Pancreas (tissue), 10 donors: Measurements from ENCODE around the gene RHEBL1. TPM values are rescaled to one million over a fixed set of nuclear protein-coding genes. Genes with fewer than 3 reads are reported as not detected.

ENCODE experiments used
- ATAC-seq, 4 donors: fragments of 200-7000 bp; cut with Tn5 transposase; one replicate each; pipeline versions ENCODE4 v1.8.0 to v1.9.1; 2020; ENCODE audit warnings: mild to moderate bottlenecking in 4 of 4, moderate library complexity in 4 of 4
- DNase-seq, 6 donors: peaks; one replicate each; pipeline ENCODE4 v3.0.0-alpha.2; 2020
- FAIRE-seq: peaks from 2 replicates; lab custom pipeline; 2012; peaks lifted over from hg19 to GRCh38; lab: Jason Lieb, UNC
- H3K27ac ChIP-seq, 4 donors: fragments of 200-600 bp; sonication (generic); 1 replicate in 3 of 4; 2 replicates in 1 of 4; pipeline versions ENCODE4 v1.5.0 to v1.8.0; 2020
- H3K27me3 ChIP-seq, 4 donors: fragments of 200-600 bp; one replicate each; pipeline ENCODE4 v1.8.0; 2021
- H3K36me3 ChIP-seq, 3 donors: fragments of 200-600 bp; sonication (generic) in 1 of 3; one replicate each; pipeline versions ENCODE4 v1.5.0 to v1.8.0; 2020 to 2021
- H3K4me1 ChIP-seq, 3 donors: fragments of 200-600 bp; one replicate each; pipeline ENCODE4 v1.8.0; 2021
- H3K4me3 ChIP-seq, 4 donors: fragments of 200-600 bp; sonication (generic) in 2 of 4; one replicate each; pipeline versions ENCODE4 v1.5.0 to v1.8.0; 2020 to 2021
- H3K9me3 ChIP-seq, 4 donors: fragments of 200-600 bp; one replicate each; pipeline ENCODE4 v1.8.0; 2021
- WGBS, 2 donors: extraction: QIAGEN DNeasy Blood & Tissue Kit; methylation state at CpG; one replicate each; pipeline ENCODE4 v1.1.7; 2013; 5-methylcytosine and 5-hydroxymethylcytosine counted together
- intact Hi-C, 3 donors: fragments of 100-400 bp; cut with DNase I; formaldehyde crosslinking; loops; one replicate each; pipeline versions ENCODE4 v1.11.1 to v1.14.2; 2022
- polyA plus RNA-seq, 2 donors: library from polyadenylated mRNA; stranded (reverse); fragments of 200-250 nt; gene quantifications; one replicate each; pipeline ENCODE4 v1.2.3, GENCODE V29; 2013
- total RNA-seq, 6 donors: library from RNA; stranded (reverse); fragmentation: NEBNext Ultra II Directional in 4 of 6; extraction: Animal tissue kit (Norgen Biotek cat#: 25700) in 4 of 6; gene quantifications; one replicate each; pipeline versions ENCODE4 v1.2.1 to v1.2.4, GENCODE V29; 2021 to 2023
- TF ChIP-seq, protein P1 (sequence below), 4 donors: fragments of 200-600 bp; sonication (generic) in 3 of 4; IDR thresholded peaks; one replicate each; pipeline versions ENCODE4 v1.5.0 to v1.8.0; 2021; ENCODE audit warnings: antibody characterized with exemption in 4 of 4
- donor health status: healthy with polysubstance abuse.
- donor health status: DM: no; HTN: no; CAD: no; lungs with moderate emphysema.
- donor health status: DM: no; HTN: no; CAD: no.
- donor health status: control.
- donor health status: control.
- donor health status: Bipolar disorder and iron deficiency.
- donor health status: DM: yes; HTN: yes; CAD: no.
- donor health status: DM: no; HTN: no; CAD: no.
- donor health status: DM: no; HTN: no; CAD: no.
- donor health status: DM: yes; HTN: yes; CAD: no.

The RHEBL1 gene
- total and polyA plus RNA-seq, 8 donors, result 0.14 to 0.63 (median 0.25) TPM; not detected in 3

DNA sequence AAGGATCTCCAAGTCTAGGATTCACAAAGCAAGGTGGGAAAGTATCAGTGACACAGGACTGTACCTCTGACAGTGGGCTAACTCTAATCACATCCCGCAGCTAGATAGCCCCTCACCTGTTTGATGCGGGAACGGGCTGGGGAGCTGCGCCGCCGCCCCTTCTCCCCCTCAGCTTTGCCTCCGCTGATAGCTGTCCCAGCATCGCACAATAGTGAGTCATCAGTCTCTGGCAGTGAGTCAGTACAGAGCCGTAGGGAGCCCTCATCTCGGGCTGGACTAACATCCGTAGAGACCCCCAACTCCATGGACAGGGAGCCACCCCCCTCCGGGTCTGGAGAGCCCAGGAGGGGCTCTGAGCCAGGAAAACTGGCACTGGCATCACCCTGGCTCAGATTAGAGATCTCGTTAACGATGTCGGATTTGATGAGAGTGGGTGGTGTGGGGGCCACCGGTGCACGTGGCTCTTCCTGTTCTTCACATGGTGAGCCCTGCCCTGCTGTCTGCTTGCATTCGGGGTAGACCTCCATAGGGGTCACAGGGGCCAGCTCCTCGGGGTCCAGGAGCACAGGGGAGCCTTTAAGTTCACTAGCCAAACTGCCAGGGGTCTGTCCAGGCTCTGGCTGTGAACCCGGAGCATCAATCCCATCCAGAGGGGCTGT is 20.1 kb downstream of the RHEBL1 start:
- H3K27me3 ChIP-seq, result no peaks in the 10 kb centered on the region
- intact Hi-C loops, result no loop called here
- DNase-seq (no peak), FAIRE-seq (no peak), ATAC-seq (no peak)
- WGBS, 2 donors, result 88 to 94% methylated on average over 20 of the region's 20 CpGs
- TF ChIP-seq, protein P1, sequence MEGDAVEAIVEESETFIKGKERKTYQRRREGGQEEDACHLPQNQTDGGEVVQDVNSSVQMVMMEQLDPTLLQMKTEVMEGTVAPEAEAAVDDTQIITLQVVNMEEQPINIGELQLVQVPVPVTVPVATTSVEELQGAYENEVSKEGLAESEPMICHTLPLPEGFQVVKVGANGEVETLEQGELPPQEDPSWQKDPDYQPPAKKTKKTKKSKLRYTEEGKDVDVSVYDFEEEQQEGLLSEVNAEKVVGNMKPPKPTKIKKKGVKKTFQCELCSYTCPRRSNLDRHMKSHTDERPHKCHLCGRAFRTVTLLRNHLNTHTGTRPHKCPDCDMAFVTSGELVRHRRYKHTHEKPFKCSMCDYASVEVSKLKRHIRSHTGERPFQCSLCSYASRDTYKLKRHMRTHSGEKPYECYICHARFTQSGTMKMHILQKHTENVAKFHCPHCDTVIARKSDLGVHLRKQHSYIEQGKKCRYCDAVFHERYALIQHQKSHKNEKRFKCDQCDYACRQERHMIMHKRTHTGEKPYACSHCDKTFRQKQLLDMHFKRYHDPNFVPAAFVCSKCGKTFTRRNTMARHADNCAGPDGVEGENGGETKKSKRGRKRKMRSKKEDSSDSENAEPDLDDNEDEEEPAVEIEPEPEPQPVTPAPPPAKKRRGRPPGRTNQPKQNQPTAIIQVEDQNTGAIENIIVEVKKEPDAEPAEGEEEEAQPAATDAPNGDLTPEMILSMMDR (IDR thresholded peaks at IDR 0.05), result no peak
- peaks cover 12 to 87% (median 57%) of the 10 kb centered on the region in 3 donors for H3K36me3 ChIP-seq
- no peak overlapping the region for H3K4me3 ChIP-seq
- peaks cover 0 to under 1% (median under 1%) of the 10 kb centered on the region in 3 donors for H3K4me1 ChIP-seq
- no peak overlapping the region for H3K27ac ChIP-seq
- no peaks in the 10 kb centered on the region for H3K9me3 ChIP-seq

DNA sequence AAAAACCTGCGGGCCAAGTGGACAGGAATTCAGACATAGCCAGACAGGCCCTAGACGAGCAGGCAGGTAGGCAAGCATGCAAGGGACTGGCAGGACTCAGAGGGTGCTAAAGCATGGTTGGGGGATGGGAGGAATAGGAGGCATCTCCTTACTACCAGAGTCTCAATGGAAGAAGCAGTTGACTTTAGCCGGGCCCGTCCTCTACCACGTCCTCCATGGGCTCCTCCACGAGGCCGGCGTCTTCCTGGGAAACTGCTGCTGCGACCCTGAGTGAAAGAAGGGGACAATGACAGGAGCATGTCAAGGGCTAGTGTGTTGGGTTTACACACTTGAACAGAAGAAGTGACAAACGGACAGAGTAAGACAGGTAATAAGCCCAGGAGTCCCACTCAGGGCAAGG is 20.8 kb downstream of the RHEBL1 start:
- WGBS, 2 donors, result 89 to 94% methylated on average over 10 of the region's 10 CpGs
- Histone ChIP-seq H3K36me3 (peaks cover 15 to 94% (median 62%) of the 10 kb centered on the region in 3 donors), H3K27me3 (no peaks in the 10 kb centered on the region), H3K4me1 (no peaks in the 10 kb centered on the region), H3K9me3 (no peaks in the 10 kb centered on the region), H3K27ac (no peak overlapping the region), H3K4me3 (no peak overlapping the region)
- no peak for FAIRE-seq
- ATAC-seq, result no peak
- TF ChIP-seq, protein P1 (IDR thresholded peaks at IDR 0.05), result no peak
- DNase-seq, result no peak
- intact Hi-C loops, result no loop called here

DNA sequence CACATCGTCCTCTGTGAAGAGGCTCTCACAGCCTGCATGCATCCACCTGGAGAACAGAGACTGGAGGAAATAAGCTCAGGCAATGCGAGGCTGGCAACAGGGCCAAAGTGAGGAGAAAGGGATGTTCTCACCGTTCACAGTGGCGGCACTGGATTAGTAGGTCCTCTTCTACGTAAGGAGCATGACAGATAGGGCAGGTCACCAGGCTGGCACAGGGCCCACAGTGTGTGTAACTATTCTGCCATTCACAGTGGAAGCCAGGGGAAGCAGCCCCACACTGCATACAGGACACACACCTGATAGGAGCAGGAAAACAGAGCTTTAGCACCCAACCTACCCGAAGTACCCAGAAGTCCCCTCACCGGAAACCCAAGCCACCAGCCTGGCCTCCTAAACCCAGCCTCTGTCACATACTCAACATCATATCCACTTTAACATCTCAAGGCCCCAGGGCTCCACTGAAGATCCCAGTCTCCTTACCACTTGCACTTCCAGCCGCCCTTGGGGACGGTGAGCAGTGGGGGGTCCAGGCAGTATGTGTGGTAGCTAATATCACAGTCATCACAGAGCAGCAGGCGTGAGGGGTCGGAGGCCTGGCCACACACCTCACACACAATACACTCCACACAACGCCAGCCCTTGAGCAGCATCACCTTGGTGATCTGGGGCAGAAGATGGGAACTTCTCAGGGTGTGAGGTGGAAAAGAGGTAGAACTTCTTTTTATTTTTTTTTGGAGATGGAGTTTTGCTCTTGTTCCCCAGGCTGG is 23.5 kb downstream of the RHEBL1 start:
- WGBS, 2 donors, result 90 to 96% methylated on average over 12 of the region's 12 CpGs
- FAIRE-seq (no peak), ATAC-seq (no peak), DNase-seq (no peak)
- TF ChIP-seq, protein P1 (IDR thresholded peaks at IDR 0.05), result no peak
- Histone ChIP-seq H3K9me3 (no peaks in the 10 kb centered on the region), H3K4me1 (no peaks in the 10 kb centered on the region), H3K4me3 (no peak overlapping the region), H3K27ac (no peak overlapping the region), H3K27me3 (no peaks in the 10 kb centered on the region), H3K36me3 (peaks cover 20 to 95% (median 77%) of the 10 kb centered on the region in 3 donors)
- intact Hi-C loops, result no loop called here

DNA sequence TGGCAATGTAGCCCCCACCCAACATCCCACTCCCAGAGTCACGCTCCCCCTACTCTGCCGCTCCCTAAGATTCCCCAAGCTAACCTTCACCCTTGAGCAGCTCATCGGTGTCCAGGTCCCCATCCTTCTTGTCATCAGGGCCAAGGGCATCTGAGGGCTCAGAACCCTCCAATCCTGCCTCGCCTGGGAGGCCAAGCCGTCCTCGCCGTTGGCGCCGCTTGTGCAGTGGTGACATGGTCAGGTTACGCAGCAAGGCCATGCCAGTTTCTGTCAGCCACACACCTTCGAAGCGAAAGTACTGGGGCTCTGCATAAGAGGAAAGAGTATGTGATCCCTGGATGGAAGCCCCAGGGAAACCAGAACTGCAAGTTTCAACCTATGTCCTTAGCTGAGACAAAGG is 25.1 kb downstream of the RHEBL1 start:
- TF ChIP-seq, protein P1 (IDR thresholded peaks at IDR 0.05), result no peak
- DNase-seq (no peak), ATAC-seq (no peak), FAIRE-seq (no peak)
- no peaks in the 10 kb centered on the region for H3K9me3 ChIP-seq
- WGBS, 2 donors, result 94 to 97% methylated on average over 12 of the region's 12 CpGs
- peaks cover 14 to 85% (median 75%) of the 10 kb centered on the region in 3 donors for H3K36me3 ChIP-seq
- no peaks in the 10 kb centered on the region for H3K27me3 ChIP-seq
- intact Hi-C loops, result no loop called here
- no peak overlapping the region for H3K27ac ChIP-seq
- no peaks in the 10 kb centered on the region for H3K4me1 ChIP-seq
- H3K4me3 ChIP-seq, result no peak overlapping the region
